NCI-H187 (cell line): Measurements from ENCODE around the gene SMOC1.

Experiments
- DNase-seq, 2 experiments: peaks; one replicate each; lab custom pipeline; 2025; lab: John Stamatoyannopoulos, UW

Gene SMOC1

DNA sequence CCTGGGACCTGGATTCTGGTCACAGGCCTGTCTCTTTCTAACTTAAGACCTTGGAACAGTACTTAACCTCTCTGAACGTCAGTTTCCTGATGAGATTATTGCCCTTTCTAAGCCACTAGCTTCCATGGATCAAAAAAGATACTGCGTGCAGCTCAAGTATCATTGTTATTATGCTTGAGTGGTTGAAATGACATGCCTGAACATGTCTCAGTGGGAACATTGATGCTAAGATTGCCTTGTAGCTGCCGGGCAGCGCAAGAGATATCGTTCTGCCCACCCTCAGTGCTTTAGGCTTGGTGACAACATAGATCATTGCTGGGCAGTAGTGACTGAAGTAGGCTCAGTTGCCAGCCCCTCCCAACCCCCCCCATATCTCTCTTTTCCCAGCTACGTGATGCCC lies 131.9 kb downstream of the SMOC1 start:
- DNase-seq = peak; percentile 51 to 58

DNA sequence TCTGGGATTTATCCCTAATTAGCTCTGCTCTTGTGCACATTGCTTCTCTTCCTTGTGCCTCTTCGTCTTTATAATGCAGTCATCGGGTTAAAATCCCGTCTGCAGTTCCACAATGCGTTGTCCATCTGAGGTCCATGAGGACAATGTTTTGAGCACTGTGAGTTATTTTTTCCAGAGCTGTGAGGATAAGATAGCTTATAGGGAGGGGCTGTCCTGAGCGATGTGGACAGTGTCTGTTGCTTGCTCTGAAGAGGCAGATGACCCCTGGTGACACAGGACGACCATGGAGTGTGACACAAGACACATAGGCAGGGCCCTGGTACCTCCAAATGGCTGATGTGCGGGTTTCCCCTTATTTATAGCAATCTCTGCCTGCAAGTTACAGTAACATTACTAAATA lies 132.5 kb downstream of the SMOC1 start:
- no peak for DNase-seq

DNA sequence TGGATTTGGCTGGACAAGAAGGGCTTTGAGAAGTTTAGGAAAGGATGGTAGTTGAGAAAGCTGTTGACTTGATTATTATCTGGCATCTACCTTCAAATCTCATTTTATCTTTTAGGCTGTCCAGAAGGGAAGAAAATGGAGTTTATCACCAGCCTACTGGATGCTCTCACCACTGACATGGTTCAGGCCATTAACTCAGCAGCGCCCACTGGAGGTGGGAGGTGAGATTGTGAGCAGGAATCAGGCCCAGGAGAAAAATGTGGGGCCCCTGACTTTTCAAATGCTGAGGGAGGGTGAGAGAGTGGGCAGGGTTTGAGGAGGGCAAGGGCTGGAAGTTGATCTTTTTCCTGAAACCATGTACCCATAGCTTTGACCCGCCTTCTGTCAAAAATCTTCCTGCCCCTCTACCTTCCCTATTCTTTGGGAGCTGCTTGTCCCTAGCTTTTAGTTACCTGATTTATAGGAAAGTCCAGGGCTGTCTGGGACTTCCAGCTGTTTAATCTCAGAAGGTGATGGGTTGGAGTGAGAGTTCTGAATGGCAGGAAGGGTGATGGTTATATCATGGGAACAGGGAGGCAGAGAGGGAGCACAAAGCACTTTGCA lies 134.2 kb downstream of the SMOC1 start:
- DNase-seq = peak in 1 of 2 experiments; percentile 10

DNA sequence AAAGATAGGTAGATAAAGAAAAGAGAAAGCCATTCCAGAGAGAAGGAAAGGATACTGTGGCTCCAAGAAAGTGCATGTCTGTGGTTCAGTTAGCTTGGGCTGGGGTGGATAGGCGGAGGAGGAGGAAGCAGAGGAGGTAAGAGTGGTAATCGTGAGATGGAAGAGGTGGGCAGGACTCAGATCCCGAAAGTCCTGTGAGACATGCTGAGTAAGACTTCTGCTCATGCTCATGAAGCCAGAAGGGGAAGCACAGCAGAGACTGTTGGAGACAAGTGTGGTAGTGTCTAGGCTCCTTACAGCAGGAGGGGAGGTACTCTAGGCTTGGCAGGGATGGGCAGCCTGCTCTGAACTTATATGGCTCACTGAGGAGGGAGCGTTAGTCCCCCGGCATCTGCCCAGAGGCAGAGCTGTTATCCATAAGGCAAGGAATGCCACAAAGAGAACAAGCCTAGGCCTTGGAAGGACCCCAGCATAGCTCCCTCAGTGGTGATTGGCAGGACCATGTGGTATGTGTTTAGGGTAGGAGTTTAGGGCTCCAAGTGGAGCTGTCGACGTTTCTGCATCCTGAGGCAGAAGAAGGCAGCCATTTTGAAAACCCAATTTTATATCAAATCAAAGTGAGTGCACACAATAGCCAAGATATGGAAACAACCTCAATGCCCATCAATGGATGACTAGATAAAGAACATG lies 135.3 kb downstream of the SMOC1 start:
- no peak for DNase-seq

DNA sequence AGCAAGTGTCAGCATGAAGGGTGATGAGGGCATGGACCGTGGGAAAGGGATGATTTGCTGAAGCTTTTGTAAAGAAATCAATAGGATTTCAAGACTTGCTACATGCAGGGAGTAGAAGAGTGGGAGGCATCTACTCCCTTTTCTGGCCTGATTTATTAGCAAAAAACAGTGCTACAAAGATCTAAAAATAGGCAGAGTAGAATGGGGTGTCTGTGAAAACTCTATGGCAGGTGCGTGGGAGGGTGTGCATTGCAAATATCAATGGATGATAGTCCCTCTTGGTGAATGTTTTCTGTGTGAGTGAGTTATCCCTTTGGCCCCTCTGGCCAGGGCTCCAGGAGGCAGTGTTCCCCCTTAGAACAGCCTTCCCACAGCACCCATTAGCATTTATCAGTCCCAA lies 139.0 kb downstream of the SMOC1 start:
- no peak for DNase-seq

DNA sequence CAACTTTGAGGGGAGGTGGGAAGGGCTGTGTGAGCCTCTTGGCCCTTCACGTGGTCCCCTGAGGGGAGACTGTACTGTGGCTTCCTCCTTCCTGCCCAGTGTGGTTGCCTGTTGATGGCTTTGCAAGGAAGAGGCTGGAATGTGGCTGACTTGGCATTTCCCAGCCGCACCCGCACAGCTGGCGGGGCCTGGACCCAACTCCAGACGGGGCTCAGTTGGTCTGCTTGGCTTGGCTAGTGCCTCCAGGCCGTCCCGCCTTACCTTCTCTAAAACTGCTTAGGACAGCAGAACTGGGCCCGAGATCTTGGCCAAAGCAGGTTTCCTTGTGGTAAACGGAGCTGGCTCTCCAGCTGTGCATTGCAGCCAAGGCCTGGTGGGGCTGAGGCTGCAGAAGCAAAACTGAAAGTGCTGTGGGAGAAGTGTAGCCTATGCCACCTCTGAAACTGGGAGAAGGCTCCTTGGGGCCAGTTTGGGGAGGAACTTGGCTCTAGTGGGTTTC lies 139.5 kb downstream of the SMOC1 start:
- DNase-seq = no peak

DNA sequence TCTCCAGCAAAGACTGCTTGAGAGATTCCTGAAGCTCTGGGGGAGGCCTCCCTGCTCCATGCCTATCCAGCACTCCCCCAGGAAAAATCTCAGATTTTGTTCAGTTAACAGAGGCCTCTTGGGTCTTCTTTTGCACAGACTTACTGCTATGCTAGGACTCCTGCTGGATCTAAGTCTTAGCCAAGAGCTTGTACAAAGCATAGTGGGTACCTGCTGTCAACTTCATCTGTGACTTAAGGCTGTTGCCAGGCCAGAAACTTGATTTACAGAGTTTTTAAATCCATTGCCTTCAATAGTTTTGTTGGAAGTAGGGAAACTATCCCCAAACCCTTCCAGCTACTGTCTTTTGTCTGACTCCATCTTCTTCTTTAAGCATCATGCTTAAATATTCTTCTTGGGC lies 140.5 kb downstream of the SMOC1 start:
- no peak for DNase-seq

DNA sequence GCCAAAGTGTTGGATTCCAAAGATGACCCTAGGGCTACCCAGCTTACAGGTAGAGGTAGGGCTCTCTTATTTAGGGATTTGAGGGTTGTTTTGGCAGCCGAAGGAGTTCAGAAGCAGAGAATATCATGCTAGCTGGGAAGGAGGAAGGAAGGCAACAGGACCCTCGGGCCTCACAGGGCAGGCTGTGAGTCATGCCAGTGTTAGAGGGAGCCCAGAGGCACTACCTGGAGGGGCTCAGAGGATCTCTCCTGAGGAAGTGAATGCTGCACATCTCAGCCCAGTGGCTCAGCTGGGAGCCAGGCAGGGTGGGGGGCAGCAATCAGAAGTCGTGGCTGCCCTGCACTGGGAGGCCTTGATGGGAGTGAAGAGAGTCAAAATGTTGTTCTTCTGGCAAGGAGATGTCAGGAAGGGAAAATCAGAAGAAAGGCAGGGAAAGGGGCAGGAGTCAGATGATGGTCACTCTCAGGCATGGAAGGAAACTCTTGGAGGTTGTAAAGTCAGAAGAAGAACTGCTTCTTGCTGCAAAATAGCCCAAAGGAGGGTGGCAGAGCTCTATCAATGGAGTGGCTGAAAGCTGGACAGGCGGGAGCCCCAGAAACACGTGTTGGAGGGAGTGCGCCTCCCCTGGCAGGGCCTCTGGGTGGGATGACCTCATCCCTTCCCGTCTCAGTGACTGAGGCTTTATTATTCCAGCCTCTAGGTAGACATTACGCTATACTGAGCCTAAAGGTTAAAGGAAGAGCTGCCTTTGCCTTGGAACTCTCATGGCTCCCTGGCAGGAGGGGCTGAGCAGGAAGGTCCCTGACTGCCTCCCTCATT lies 141.3 kb downstream of the SMOC1 start:
- DNase-seq = no peak

DNA sequence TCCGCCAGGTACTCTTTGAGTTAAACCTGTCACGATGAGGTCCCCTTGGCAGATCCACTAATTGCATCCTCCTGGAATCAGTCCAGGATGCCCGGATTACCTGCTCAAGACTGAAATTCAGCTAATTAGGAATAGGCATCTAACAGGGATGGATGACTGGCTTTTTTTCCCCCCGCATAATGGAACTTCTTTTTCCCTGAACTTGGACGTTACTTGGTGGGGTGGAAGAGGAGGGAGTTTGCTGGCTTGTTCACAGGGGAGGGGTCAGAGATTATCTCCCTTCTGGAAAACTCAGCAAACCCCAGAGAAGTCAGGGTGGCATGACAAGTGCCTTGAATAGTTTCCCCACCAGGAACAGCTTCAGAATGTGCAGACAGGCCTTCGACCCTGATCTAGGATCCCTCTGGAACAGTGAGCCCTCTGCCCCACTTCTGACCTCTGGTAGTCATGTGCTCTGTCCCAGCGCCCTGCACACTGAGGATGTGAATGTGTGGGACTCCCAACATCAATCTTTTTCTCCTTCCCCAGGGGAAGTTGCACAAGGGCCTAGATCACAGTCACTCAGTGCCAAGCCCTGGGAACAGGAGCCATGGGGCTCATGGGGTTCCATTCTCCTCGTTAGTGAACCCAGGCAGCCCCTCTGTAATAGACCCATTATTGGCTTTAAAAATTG lies 142.5 kb downstream of the SMOC1 start:
- no peak for DNase-seq

DNA sequence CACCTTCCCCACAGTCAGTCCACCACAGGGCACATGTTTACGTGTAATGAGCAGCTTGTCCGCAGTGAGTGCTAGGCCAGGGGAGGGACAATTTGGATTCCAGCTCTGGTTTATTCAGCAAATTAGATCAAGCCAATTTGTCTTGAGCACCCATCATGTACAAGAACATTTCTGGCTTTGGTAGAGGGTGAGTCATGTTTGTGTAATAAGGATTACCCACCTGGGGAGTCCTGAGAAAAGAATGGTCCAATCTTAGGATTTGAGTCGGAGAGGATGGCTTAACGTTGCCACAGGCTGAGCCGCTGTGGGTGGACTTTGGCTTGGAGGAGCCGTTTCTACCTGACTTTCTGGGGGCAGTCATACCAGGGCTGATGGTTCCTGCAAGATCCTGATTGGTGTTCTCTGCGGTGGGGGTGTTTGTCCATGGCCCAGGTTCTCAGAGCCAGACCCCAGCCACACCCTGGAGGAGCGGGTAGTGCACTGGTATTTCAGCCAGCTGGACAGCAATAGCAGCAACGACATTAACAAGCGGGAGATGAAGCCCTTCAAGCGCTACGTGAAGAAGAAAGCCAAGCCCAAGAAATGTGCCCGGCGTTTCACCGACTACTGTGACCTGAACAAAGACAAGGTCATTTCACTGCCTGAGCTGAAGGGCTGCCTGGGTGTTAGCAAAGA lies 143.7 kb downstream of the SMOC1 start:
- no peak for DNase-seq

DNA sequence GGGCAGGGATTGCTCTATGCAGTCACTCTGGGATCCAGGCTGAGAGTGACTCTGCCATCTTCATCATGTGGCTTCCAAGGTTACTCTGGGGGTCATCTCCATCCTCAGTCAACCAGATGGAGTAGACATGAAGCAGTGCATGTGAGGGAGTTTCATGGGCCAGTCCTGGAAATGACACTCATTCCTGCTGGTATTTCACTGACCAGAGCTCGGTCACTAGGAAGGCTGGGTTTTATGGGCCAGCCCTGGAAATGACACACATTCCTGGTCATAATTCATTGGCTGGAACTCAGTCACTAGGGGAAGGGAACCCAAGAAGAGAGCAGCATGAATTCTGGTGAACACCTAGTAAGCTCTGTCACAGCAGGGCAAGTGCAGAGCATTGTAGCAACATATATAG lies 144.7 kb downstream of the SMOC1 start:
- DNase-seq = no peak

DNA sequence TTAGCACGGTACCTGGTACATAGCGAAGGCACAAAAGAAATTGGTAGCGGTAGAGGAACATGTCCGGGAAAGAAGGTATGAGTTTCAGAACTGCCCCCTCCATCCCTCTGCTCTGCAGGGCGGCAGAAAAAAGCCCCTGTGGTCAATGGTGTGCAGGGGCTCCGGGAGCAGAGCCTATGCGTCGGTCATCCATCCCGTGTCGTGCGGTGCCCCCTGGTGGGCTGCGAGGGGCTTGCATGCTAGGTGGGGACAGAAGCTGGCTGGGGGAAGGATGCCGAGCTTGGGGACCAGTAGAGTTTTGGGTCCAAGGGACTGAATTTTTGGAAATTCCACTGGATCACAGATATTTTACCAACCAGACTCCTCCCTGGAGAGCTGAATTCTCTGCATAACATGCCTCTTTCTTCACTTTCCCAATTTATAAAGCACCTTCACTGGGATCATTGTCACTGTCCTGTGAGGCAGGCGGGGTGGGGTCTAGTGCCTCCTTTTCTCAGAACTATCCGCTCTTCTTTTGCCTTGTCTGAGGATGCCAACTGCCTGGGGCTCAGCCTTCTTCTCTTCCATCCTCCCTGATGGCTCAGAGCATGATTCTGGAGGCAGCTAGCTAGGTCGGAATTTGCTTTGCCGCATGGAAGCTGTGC lies 148.7 kb downstream of the SMOC1 start:
- DNase-seq = peak; percentile 40 to 56

DNA sequence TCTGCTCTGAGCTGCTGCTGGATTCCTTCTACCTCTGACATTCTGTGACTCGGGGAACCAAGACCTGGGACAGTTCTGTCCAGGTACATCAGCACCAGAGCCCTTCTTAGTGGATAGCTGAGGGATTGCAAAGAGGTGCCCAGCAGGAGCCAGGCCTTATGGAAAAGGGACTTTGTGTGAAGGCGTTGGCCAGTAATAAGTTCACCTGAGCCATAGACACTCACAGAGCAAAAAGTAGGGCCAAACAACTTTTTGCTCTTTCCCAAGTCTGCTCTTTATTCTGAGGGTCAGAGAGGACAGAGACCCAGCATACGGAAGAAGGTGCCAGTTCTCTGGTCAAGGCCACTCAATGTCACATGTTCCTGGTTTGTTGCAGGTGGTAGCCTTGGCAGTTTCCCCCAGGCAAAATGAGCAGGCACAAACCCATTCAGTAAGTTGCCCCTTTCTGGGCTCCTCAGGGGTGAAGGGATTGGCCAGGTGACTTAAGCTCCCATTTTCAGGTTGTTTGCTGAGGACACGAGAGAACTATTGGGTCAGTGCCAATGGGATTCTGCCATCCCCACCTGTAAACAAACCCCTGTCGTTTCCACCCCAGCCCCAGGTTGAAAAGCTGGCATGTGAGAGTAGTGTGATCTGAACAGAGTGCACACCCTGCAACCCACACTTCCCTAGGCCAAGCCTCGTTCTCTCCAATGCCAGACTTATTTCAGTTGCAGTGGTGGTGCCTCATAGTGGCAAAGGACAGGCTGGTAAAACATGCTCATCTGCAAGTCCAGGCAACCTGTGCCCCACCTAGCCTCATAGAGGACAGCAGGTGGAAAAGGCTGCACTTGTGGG lies 150.3 kb downstream of the SMOC1 start:
- DNase-seq = no peak

DNA sequence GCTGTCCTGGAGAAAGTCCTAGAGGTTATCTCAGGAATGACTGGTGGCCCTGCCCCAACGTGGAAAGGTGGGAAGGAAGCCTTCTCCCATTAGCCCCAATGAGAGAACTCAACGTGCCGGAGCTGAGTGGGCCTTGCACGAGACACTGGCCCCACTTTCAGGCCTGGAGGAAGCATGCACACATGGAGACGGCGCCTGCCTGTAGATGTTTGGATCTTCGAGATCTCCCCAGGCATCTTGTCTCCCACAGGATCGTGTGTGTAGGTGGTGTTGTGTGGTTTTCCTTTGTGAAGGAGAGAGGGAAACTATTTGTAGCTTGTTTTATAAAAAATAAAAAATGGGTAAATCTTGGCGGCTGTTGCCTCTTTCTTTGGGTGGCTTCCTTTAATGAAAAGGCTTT lies 152.8 kb downstream of the SMOC1 start:
- DNase-seq = no peak

DNA sequence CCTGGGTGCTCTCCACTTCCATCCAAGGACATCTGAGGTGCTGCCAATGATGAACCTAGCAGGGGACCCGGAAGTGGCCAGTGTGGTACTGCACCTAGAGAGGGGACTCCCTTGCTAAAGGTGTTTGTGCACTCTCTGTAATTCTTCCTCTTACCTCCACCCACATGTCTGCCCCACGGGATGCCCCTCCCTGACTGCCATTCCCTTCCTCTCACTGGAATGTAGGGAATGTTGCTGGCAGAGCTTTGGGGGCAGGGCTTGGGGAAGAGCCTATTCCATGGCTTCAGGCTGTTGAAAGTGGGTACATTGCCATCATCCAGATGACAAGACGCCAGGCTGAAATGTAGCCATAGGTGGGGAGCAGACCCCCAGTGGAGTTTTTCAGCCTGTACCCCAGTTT lies 153.2 kb downstream of the SMOC1 start:
- DNase-seq = no peak

DNA sequence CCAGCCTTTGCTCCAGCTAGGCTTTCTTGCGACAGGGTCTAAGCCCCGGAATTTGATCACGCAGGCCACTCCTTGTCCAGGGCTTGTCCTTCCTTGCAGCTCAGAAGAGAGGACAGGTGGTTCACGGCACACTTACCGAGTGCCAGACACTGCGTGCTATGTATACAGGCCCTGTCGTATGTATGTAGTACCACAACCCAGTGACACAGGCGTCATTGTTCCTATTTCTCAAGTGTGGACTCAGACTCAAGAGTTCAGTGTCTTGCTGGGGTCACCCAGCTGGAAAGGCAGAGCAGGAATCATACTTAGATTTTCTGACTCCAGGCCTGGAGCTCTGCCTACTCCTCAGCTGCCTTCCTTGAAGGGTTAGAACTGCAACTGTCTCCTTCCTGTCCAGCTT lies 153.9 kb downstream of the SMOC1 start:
- no peak for DNase-seq

DNA sequence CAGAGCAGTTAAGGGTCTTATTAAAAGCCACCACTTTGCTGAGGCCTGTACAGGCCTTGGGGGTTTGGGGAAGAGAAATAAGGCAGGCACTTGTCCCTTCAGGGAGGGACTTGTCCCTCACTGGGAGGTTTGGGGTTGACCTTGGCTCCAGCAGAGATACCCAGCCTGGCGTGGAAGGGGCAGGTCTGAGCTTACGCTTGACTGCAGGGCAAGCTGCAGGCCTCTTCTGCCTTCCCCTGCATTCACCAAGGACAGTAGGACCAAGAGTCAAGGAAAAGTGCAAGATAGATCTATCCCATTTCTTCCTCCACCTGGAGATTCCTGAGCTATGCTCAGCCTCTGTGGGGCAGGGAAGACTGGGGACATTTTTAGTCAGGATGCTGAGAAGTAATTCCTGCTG lies 154.3 kb downstream of the SMOC1 start:
- DNase-seq = no peak

DNA sequence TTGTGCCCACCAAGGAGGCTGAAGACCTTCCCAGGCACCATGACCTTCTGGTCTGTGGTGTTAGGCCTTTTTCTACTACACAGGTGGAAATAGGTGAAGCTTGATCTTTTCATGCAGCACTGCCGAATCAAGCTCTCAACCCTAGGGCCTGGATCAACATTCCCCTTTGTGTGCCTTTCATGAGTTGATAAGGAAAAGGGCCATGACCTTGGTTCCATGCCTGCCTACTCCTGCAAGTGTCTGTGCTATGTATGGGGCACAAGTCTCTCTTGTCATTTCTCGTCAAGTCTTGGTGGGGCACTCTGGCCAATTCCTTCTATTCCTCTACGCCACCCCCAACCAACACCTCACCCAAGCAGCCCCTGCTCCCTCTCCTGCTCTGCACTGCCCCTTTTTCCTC lies 155.0 kb downstream of the SMOC1 start:
- no peak for DNase-seq

DNA sequence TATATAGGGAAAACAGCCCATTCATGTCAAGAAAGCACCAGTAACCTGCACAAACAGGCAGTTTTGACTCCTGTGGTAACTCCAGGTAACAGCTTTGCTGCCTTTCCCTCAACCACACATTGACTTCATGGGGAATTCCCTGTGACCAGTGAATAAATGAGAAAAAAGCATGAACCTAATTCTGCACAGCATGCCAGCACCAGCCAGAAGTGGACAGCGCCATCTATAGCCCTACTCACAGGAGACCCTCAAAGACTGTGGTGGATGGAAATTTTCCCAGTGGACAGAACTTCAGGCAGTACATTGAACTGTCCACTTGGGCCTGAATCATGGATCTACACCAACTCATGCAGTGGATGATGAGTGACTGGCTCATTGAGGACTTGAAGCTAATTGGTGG lies 157.4 kb downstream of the SMOC1 start:
- DNase-seq = no peak

DNA sequence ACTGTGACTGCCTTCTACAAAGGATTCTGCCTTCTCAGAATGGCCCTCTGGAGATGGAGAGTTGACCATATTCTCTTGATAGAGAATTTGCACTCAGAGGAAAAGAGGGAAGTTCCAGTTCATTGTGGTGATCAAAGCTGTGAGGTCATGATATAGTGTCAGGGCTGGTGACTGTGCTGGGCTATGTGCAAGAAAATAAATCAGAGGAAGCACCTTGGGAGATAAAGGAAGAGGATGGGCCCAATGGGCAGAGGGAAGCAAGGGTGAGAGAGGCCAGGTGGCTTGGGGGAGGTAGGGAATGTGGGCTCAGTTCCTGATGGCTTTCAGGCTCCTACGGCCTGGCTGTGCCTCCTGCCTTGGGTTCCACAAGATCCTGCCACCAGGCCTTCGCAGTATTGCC lies 163.8 kb downstream of the SMOC1 start:
- no peak for DNase-seq

DNA sequence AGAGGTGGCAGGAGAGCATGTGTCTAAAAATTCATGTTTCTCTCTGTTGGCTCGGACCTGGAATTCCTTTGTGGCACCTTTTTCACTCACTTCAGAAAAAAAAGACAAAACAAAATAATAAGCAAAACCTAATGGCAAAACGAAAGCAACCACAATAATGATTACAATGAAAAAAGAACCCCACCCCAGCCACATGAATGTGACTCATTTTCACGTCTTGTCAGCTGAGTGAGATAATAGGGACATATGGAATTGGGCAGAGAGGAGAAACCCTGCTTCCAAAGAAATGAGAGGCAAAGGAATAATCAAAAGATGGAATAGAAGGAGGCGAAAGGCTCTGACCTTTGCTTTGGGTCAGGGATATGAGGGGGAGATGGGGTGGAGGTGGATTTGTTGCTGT lies 166.1 kb downstream of the SMOC1 start:
- DNase-seq = no peak
